Activated CD4-positive, alpha-beta memory T cell treated with anti-CD3 and anti-CD28 coated beads for 36 hours (primary cell): ENCODE results near the gene ZBTB17. TPM values are rescaled to one million over a fixed set of nuclear protein-coding genes. Genes with fewer than 3 reads are reported as not detected.

Source experiments
- CTCF ChIA-PET: fragments of 350-600 bp; sonication (Branson Sonifier 250); formaldehyde crosslinking; loops from one replicate; lab custom pipeline; 2021; ENCODE audit warnings: antibody characterized with exemption, inconsistent platforms; lab: Charles Lee
- POLR2A ChIA-PET: fragments of 350-600 bp; sonication (Branson Sonifier 250); formaldehyde crosslinking; loops from one replicate; lab custom pipeline; 2021; ENCODE audit warnings: antibody characterized with exemption; lab: Charles Lee
- DNase-seq: peaks from one replicate; pipeline ENCODE4 v3.0.0-alpha.2; 2020
- H3K27ac Mint-ChIP-seq: one replicate; pipeline ENCODE4 v1.8.0; 2021; ENCODE audit warnings: mixed read lengths
- H3K27me3 Mint-ChIP-seq: one replicate; pipeline ENCODE4 v1.8.0; 2021; ENCODE audit warnings: mixed read lengths
- H3K36me3 Mint-ChIP-seq: one replicate; pipeline ENCODE4 v1.8.0; 2021; ENCODE audit warnings: mixed read lengths
- H3K4me1 Mint-ChIP-seq: one replicate; pipeline ENCODE4 v1.8.0; 2021; ENCODE audit warnings: low read depth, mixed read lengths
- H3K4me3 Mint-ChIP-seq: one replicate; pipeline ENCODE4 v1.8.0; 2021; ENCODE audit warnings: mild to moderate bottlenecking, mixed read lengths
- H3K9me3 Mint-ChIP-seq: one replicate; pipeline ENCODE4 v1.8.0; 2021; ENCODE audit warnings: mixed read lengths
- intact Hi-C: fragments of 100-400 bp; cut with micrococcal nuclease; formaldehyde crosslinking; loops from one replicate; pipeline ENCODE4 v1.15.1; 2023
- total RNA-seq, 2 experiments: library from RNA; stranded (reverse); gene quantifications; one replicate each; pipeline ENCODE4 v1.2.3, GENCODE V29; 2021

The ZBTB17 gene
- total RNA-seq, 2 experiments from 2014 or later, result 52.7 to 58.8 TPM

GRCh38 chr1:15943992-15944307 is 32.0 kb downstream of the ZBTB17 start:
- no peak for DNase-seq
- H3K4me1 Mint-ChIP-seq, result peaks cover 24% of the 10 kb centered on the region
- ChIA-PET CTCF (no interaction called here), POLR2A (no interaction called here)
- H3K9me3 Mint-ChIP-seq, result no peaks in the 10 kb centered on the region
- H3K4me3 Mint-ChIP-seq, result no peak overlapping the region
- peaks cover 48% of the 10 kb centered on the region for H3K36me3 Mint-ChIP-seq
- H3K27me3 Mint-ChIP-seq, result no peaks in the 10 kb centered on the region
- intact Hi-C loops, result no loop called here
- no peak overlapping the region for H3K27ac Mint-ChIP-seq

GRCh38 chr1:15943328-15943991 is 32.4 kb downstream of the ZBTB17 start:
- Mint-ChIP-seq H3K9me3 (no peaks in the 10 kb centered on the region), H3K4me1 (peaks cover 19% of the 10 kb centered on the region), H3K36me3 (peaks cover 47% of the 10 kb centered on the region), H3K4me3 (no peak overlapping the region), H3K27ac (no peak overlapping the region), H3K27me3 (no peaks in the 10 kb centered on the region)
- ChIA-PET CTCF (no interaction called here), POLR2A (interaction anchor here (1.4 kb wide), 1 partner anchor 25 kb away, joined by 3 read pairs; no protein-coding TSS in a partner anchor)
- no peak for DNase-seq
- intact Hi-C loops, result no loop called here

- ChIA-PET CTCF (no interaction called here), POLR2A (interaction anchor here (1.4 kb wide), 1 partner anchor 26 kb away, joined by 3 read pairs; no protein-coding TSS in a partner anchor)
- Mint-ChIP-seq H3K4me3 (no peak overlapping the region), H3K4me1 (peaks cover 13% of the 10 kb centered on the region), H3K27me3 (no peaks in the 10 kb centered on the region), H3K27ac (no peak overlapping the region), H3K36me3 (peaks cover 42% of the 10 kb centered on the region), H3K9me3 (no peaks in the 10 kb centered on the region)
- intact Hi-C loops, result no loop called here
- DNase-seq, result no peak
Observed at GRCh38 chr1:15942661-15943327, 33.1 kb downstream of the ZBTB17 start.

GRCh38 chr1:15941899-15942660 is 33.8 kb downstream of the ZBTB17 start:
- no peak overlapping the region for H3K4me3 Mint-ChIP-seq
- no peak overlapping the region for H3K27ac Mint-ChIP-seq
- H3K36me3 Mint-ChIP-seq, result peaks cover 44% of the 10 kb centered on the region
- ChIA-PET CTCF (no interaction called here), POLR2A (interaction anchor here (0.9 to 1.4 kb wide), 2 partner anchors 26 to 31 kb away, joined by 3 read pairs; no protein-coding TSS in a partner anchor)
- H3K9me3 Mint-ChIP-seq, result no peaks in the 10 kb centered on the region
- H3K27me3 Mint-ChIP-seq, result no peaks in the 10 kb centered on the region
- H3K4me1 Mint-ChIP-seq, result peaks cover 12% of the 10 kb centered on the region
- DNase-seq, result no peak
- intact Hi-C loops, result no loop called here

- no peak overlapping the region for H3K4me3 Mint-ChIP-seq
- CTCF ChIA-PET, result no interaction called here
- DNase-seq, result no peak
- intact Hi-C loops, result no loop called here
- peaks cover 40% of the 10 kb centered on the region for H3K36me3 Mint-ChIP-seq
- H3K9me3 Mint-ChIP-seq, result no peaks in the 10 kb centered on the region
- POLR2A ChIA-PET, result interaction anchor here (0.9 kb wide), 2 partner anchors 32 to 106 kb away, joined by 3 read pairs; no protein-coding TSS in a partner anchor
- H3K27ac Mint-ChIP-seq, result no peak overlapping the region
- H3K27me3 Mint-ChIP-seq, result no peaks in the 10 kb centered on the region
- peaks cover 10% of the 10 kb centered on the region for H3K4me1 Mint-ChIP-seq
Observed at GRCh38 chr1:15941044-15941840, 34.7 kb downstream of the ZBTB17 start.

GRCh38 chr1:15940110-15941043 is 35.5 kb downstream of the ZBTB17 start:
- intact Hi-C loops, result no loop called here
- Mint-ChIP-seq H3K36me3 (peaks cover 45% of the 10 kb centered on the region), H3K27me3 (no peaks in the 10 kb centered on the region), H3K4me3 (no peak overlapping the region), H3K9me3 (no peaks in the 10 kb centered on the region), H3K4me1 (peaks cover 10% of the 10 kb centered on the region), H3K27ac (no peak overlapping the region)
- ChIA-PET POLR2A (interaction anchor here (0.9 kb wide), 1 partner anchor 106 kb away, joined by 3 read pairs; no protein-coding TSS in a partner anchor), CTCF (no interaction called here)
- no peak for DNase-seq

GRCh38 chr1:15939181-15940109 is 36.5 kb downstream of the ZBTB17 start:
- peaks cover 10% of the 10 kb centered on the region for H3K4me1 Mint-ChIP-seq
- ChIA-PET POLR2A (no interaction called here), CTCF (no interaction called here)
- no peaks in the 10 kb centered on the region for H3K9me3 Mint-ChIP-seq
- intact Hi-C loops, result no loop called here
- peak overlapping the region; percentile 61 for H3K27ac Mint-ChIP-seq
- H3K36me3 Mint-ChIP-seq, result peaks cover 50% of the 10 kb centered on the region
- no peak overlapping the region for H3K4me3 Mint-ChIP-seq
- DNase-seq, result no peak
- H3K27me3 Mint-ChIP-seq, result no peaks in the 10 kb centered on the region

- POLR2A ChIA-PET, result interaction anchor here (0.6 to 1.0 kb wide), 3 partner anchors 12 to 143 kb away, joined by 3 read pairs; no protein-coding TSS in a partner anchor
- peaks cover 54% of the 10 kb centered on the region for H3K36me3 Mint-ChIP-seq
Observed at GRCh38 chr1:15938628-15939161, 37.2 kb downstream of the ZBTB17 start.

GRCh38 chr1:15937706-15938168 is 38.2 kb downstream of the ZBTB17 start:
- H3K27ac Mint-ChIP-seq, result peak overlapping the region; percentile 86
- CTCF ChIA-PET, result interaction anchor here (1.1 to 1.8 kb wide), 4 partner anchors 57 to 146 kb away, joined by 3 to 8 read pairs (median 4); no protein-coding TSS in a partner anchor
- no peaks in the 10 kb centered on the region for H3K9me3 Mint-ChIP-seq
- no peak overlapping the region for H3K4me3 Mint-ChIP-seq
- H3K27me3 Mint-ChIP-seq, result no peaks in the 10 kb centered on the region
- H3K36me3 Mint-ChIP-seq, result peaks cover 58% of the 10 kb centered on the region
- DNase-seq, result no peak
- intact Hi-C loops, result no loop called here
- peaks cover 10% of the 10 kb centered on the region for H3K4me1 Mint-ChIP-seq
- POLR2A ChIA-PET, result interaction anchor here (0.6 to 1.0 kb wide), 6 partner anchors 13 to 142 kb away, joined by 3 to 4 read pairs (median 3); no protein-coding TSS in a partner anchor

More at GRCh38 chr1:15938628-15939161, 37.2 kb downstream of the ZBTB17 start:
- CTCF ChIA-PET, result interaction anchor here (1.7 to 1.8 kb wide), 2 partner anchors 71 to 123 kb away, joined by 4 to 8 read pairs; no protein-coding TSS in a partner anchor
- Mint-ChIP-seq H3K27me3 (no peaks in the 10 kb centered on the region), H3K4me1 (peaks cover 10% of the 10 kb centered on the region), H3K9me3 (no peaks in the 10 kb centered on the region), H3K4me3 (no peak overlapping the region), H3K27ac (peak overlapping the region; percentile 66)
- no peak for DNase-seq
- intact Hi-C loops, result no loop called here
